OCI-LY7 (cell line): ENCODE measurements around the gene ZNF224. TPM values are rescaled to one million over a fixed set of nuclear protein-coding genes. Genes with fewer than 3 reads are reported as not detected.

ENCODE experiments used
- BruUV-seq: library from RNA; stranded (reverse); fragments of 400-500 nt; replicated peaks from 2 replicates; lab custom pipeline; 2021; lab: Mats Ljungman, UMichigan
- CTCF ChIA-PET: fragments of 300-600 bp; sonication (Branson Sonifier 250); formaldehyde crosslinking; loops from one replicate; lab custom pipeline; 2022; ENCODE audit warnings: antibody characterized with exemption; ENCODE audit not compliant: unreplicated experiment; lab: Charles Lee
- POLR2A ChIA-PET: fragments of 300-600 bp; sonication (Branson Sonifier 250); formaldehyde crosslinking; loops from one replicate; lab custom pipeline; 2022; ENCODE audit warnings: antibody characterized with exemption; lab: Charles Lee
- DNase-seq: peaks from one replicate; pipeline ENCODE4 v3.0.0-alpha.2; 2015; ENCODE audit warnings: low spot score
- H2AFZ ChIP-seq: fragments of 200-600 bp; sonication (generic), shearing (Covaris generic); 2 replicates; pipeline ENCODE4 v1.6.1; 2014; ENCODE audit warnings: mild to moderate bottlenecking, antibody characterized with exemption, low read length, moderate library complexity
- H3K27ac ChIP-seq: fragments of 200-600 bp; sonication (generic); 2 replicates; pipeline ENCODE4 v1.5.1; 2014; ENCODE audit warnings: mixed run types, low read depth, mild to moderate bottlenecking, moderate library complexity, low read length, inconsistent platforms; ENCODE audit not compliant: poor library complexity, severe bottlenecking
- H3K36me3 ChIP-seq: fragments of 200-600 bp; sonication (generic); 2 replicates; pipeline ENCODE4 v1.6.1; 2014; ENCODE audit warnings: mild to moderate bottlenecking, antibody characterized with exemption, low read length, moderate library complexity, mixed read lengths; ENCODE audit not compliant: insufficient read depth
- H3K4me1 ChIP-seq: fragments of 200-600 bp; sonication (generic); 2 replicates; pipeline ENCODE4 v1.5.1; 2014; ENCODE audit warnings: mild to moderate bottlenecking, low read length; ENCODE audit not compliant: insufficient read depth, poor library complexity, severe bottlenecking
- H3K4me2 ChIP-seq: fragments of 200-600 bp; sonication (generic); 2 replicates; pipeline ENCODE4 v1.6.1; 2014; ENCODE audit warnings: mild to moderate bottlenecking, low read length
- H3K4me3 ChIP-seq: fragments of 200-600 bp; sonication (generic); 2 replicates; pipeline ENCODE4 v1.5.1; 2014; ENCODE audit warnings: mild to moderate bottlenecking, low read depth, low read length; ENCODE audit not compliant: poor library complexity, severe bottlenecking
- H3K79me2 ChIP-seq: fragments of 200-600 bp; sonication (generic); 2 replicates; pipeline ENCODE4 v1.6.1; 2016; ENCODE audit warnings: low read depth, mild to moderate bottlenecking, low read length, moderate library complexity, mixed read lengths; ENCODE audit not compliant: insufficient read depth
- H3K9me2 ChIP-seq: fragments of 200-600 bp; sonication (generic); 2 replicates; pipeline ENCODE4 v1.6.1; 2016; ENCODE audit warnings: mild to moderate bottlenecking, low read length, mixed read lengths; ENCODE audit not compliant: insufficient read depth
- H3K9me3 ChIP-seq: fragments of 200-600 bp; sonication (generic); 2 replicates; pipeline ENCODE4 v1.6.1; 2014; ENCODE audit warnings: mild to moderate bottlenecking, mixed run types, low read length, mixed read lengths
- H4K20me1 ChIP-seq: fragments of 200-600 bp; sonication (generic); 2 replicates; pipeline ENCODE4 v1.6.1; 2014; ENCODE audit warnings: mild to moderate bottlenecking, antibody characterized with exemption, low read length, moderate library complexity, mixed read lengths; ENCODE audit not compliant: insufficient read depth
- EZH2phosphoT487 ChIP-seq: fragments of 200-600 bp; sonication (generic); IDR thresholded peaks from 2 replicates; pipeline ENCODE4 v1.6.1; 2018; ENCODE audit warnings: low read depth, borderline replicate concordance, mild to moderate bottlenecking, mixed run types, antibody characterized with exemption, low read length, moderate library complexity, mixed read lengths
- intact Hi-C: fragments of 100-400 bp; cut with micrococcal nuclease; formaldehyde crosslinking; loops from one replicate; pipeline ENCODE4 v1.10.0; 2022; ENCODE audit not compliant: unreplicated experiment
- total RNA-seq, 2 experiments: library from RNA; depleted of rRNA in 1 of 2; stranded (reverse); fragments of >200 nt in 1 of 2; shearing (Covaris generic) in 1 of 2; gene quantifications; 2 replicates each; pipeline ENCODE4 v1.2.3, GENCODE V29; 2014 to 2022
- TF ChIP-seq, protein P1 (sequence below): fragments of 200-600 bp; sonication (generic); conservative IDR thresholded peaks from 2 replicates; pipeline ENCODE4 v1.5.1; 2014; ENCODE audit warnings: mild to moderate bottlenecking, antibody characterized with exemption, low read length, moderate library complexity, mixed read lengths

ZNF224 gene
- total RNA-seq, 2 experiments from 2014 or later, result 17.5 to 20.2 TPM

DNA sequence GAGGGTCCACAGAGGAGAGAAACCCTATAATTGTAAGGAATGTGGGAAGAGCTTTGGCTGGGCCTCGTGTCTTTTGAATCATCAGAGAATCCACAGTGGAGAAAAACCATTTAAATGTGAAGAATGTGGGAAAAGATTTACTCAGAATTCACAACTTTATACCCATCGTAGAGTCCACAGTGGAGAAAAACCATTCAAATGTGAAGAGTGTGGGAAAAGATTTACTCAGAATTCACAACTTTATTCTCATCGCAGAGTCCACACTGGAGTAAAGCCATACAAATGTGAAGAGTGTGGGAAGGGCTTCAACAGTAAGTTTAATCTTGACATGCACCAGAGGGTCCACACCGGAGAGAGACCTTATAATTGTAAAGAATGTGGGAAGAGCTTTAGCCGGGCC, 37.8 kb downstream of the ZNF224 start:
- CTCF ChIA-PET, result no interaction called here
- no TSS peak for BruUV-seq
- no peak for TF ChIP-seq EZH2phosphoT487
- TF ChIP-seq, protein P1, sequence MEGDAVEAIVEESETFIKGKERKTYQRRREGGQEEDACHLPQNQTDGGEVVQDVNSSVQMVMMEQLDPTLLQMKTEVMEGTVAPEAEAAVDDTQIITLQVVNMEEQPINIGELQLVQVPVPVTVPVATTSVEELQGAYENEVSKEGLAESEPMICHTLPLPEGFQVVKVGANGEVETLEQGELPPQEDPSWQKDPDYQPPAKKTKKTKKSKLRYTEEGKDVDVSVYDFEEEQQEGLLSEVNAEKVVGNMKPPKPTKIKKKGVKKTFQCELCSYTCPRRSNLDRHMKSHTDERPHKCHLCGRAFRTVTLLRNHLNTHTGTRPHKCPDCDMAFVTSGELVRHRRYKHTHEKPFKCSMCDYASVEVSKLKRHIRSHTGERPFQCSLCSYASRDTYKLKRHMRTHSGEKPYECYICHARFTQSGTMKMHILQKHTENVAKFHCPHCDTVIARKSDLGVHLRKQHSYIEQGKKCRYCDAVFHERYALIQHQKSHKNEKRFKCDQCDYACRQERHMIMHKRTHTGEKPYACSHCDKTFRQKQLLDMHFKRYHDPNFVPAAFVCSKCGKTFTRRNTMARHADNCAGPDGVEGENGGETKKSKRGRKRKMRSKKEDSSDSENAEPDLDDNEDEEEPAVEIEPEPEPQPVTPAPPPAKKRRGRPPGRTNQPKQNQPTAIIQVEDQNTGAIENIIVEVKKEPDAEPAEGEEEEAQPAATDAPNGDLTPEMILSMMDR, result no peak

DNA sequence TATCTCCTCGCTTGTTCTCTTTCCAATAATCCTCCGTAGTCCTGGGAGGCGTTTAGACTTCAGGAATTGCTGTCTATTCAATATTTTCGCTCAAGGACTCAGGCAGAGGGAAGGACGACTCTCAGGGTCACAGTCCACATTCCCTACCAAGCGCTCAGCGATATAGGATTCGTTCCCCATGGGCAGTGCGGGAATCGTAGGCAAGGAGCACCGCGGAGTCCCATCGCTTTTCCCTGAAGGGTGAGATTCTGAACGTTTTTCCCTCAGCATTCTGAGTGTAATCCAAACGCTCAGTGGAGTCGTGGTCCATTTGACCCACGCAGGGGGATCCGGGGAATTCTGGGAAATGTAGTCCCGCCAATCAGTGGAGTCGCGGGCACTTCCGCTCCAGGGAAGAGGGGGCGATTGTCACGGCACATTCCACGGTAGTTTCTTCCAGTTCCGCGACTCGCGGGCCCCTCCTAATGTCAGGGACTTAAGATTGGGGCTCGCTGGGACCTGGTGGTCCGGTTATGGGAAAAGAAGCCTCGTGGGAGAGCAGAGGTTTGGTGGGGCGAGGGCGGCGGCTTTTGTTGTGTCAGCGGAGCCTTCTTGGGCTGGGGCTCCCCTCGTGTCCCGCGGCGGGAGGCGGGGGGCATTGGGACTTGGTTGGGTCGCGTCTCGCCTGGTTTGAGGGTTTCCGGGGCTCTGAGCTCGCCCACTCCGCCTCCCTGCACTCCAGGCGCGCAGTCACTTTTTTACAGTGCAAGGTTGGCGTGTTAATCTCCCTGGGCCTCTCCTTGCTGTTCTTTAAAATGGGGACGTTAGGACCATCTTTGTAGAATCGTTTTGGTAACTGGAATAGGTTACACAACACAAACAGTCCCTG, 47.3 kb downstream of the ZNF224 start, which contains the start of gene ZNF234:
Gene ZNF234 (plus strand): TSS at position 364 of the 868 bp plus-strand sequence. CDS start 3,079 bp downstream, outside the sequence.
- Histone ChIP-seq H3K27ac (no peak within 1 kb of the TSS), H2AFZ (no peak within 1 kb of the TSS), H3K4me3 (no peak within 1 kb of the TSS), H3K79me2 (no peaks in the 10 kb centered on the region), H4K20me1 (no peaks in the 10 kb centered on the region), H3K9me3 (no peaks in the 10 kb centered on the region), H3K9me2 (no peaks in the 10 kb centered on the region), H3K36me3 (no peaks in the 10 kb centered on the region), H3K4me2 (no peak within 1 kb of the TSS), H3K4me1 (no peaks in the 10 kb centered on the region)
- BruUV-seq, result no TSS peak
- ChIA-PET CTCF (no interaction called here), POLR2A (no interaction called here)
- DNase-seq, result no peak
- intact Hi-C loops, result no loop called here
- TF ChIP-seq, protein P1, result no peak
- TF ChIP-seq EZH2phosphoT487, result no peak

More for the DNA sequence above, 37.8 kb downstream of the ZNF224 start:
- Histone ChIP-seq H3K27ac (no peak overlapping the region), H4K20me1 (no peaks in the 10 kb centered on the region), H3K9me3 (no peaks in the 10 kb centered on the region), H3K79me2 (no peaks in the 10 kb centered on the region), H3K9me2 (no peaks in the 10 kb centered on the region), H2AFZ (no peak overlapping the region), H3K4me2 (no peak overlapping the region), H3K4me1 (no peaks in the 10 kb centered on the region), H3K36me3 (peaks cover 26% of the 10 kb centered on the region), H3K4me3 (no peak overlapping the region)
- POLR2A ChIA-PET, result interaction anchor here (0.6 kb wide), 1 partner anchor 33 kb away, joined by 4 read pairs; no protein-coding TSS in a partner anchor
- DNase-seq, result no peak
- intact Hi-C loops, result no loop called here

DNA sequence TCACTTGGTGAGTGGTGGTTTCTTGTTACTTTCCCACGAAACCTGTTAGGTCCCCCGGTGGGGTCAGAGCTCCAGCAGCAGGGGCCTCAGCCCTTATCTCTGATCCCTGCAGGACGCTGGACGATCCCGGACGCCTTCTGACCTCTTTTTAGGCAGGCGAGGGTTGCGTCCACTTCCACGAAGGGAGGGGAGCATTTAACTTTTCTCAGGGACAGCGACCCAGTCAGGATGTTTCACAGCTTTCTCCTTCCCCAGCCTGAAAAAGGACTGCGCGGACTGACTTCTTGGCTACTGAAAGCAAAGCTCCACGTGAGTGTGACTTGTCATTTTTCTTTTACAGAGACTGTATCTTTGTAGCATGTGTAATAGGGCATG, 47.9 kb downstream of the ZNF224 start:
- no peak overlapping the region for H2AFZ ChIP-seq
- H3K27ac ChIP-seq, result no peak overlapping the region
- DNase-seq, result no peak
- no peaks in the 10 kb centered on the region for H4K20me1 ChIP-seq
- no peak overlapping the region for H3K4me2 ChIP-seq
- no peaks in the 10 kb centered on the region for H3K9me2 ChIP-seq
- H3K79me2 ChIP-seq, result no peaks in the 10 kb centered on the region
- CTCF ChIA-PET, result no interaction called here
- no peaks in the 10 kb centered on the region for H3K4me1 ChIP-seq
- BruUV-seq, result no TSS peak
- POLR2A ChIA-PET, result no interaction called here
- H3K36me3 ChIP-seq, result no peaks in the 10 kb centered on the region
- no peaks in the 10 kb centered on the region for H3K9me3 ChIP-seq
- no peak overlapping the region for H3K4me3 ChIP-seq
- TF ChIP-seq, protein P1, result no peak
- no peak for TF ChIP-seq EZH2phosphoT487
- intact Hi-C loops, result no loop called here
